Testis (tissue), 3 donors: Measurements from ENCODE around the gene SNX30. TPM values are rescaled to one million over a fixed set of nuclear protein-coding genes. Genes with fewer than 3 reads are reported as not detected.

ENCODE experiments used
- DNase-seq: peaks from one replicate; pipeline ENCODE4 v3.0.0-alpha.2; 2019
- H3K27ac ChIP-seq, 2 donors: fragments of 200-600 bp; sonication (generic); one replicate each; pipeline ENCODE4 v1.5.1; 2019
- H3K27me3 ChIP-seq: fragments of 200-600 bp; sonication (generic); one replicate; pipeline ENCODE4 v1.5.1; 2019
- H3K36me3 ChIP-seq: fragments of 200-600 bp; sonication (generic); one replicate; pipeline ENCODE4 v1.5.1; 2017; ENCODE audit warnings: low read depth; ENCODE audit errors: missing control alignments
- H3K4me1 ChIP-seq: fragments of 200-600 bp; sonication (generic); one replicate; pipeline ENCODE4 v1.5.1; 2019
- H3K4me3 ChIP-seq, 2 donors: fragments of 200-600 bp; sonication (generic); one replicate each; pipeline ENCODE4 v1.5.1; 2017 to 2019
- H3K9me3 ChIP-seq: fragments of 200-600 bp; sonication (generic); one replicate; pipeline ENCODE4 v1.5.1; 2017
- POLR2A ChIP-seq: fragments of 450-650 bp; IDR thresholded peaks from one replicate; pipeline ENCODE4 v1.6.1; 2017; ENCODE audit warnings: antibody characterized with exemption, mild to moderate bottlenecking, moderate library complexity
- WGBS, 2 donors: methylation state at CpG; one replicate each; pipeline ENCODE4 v1.1.5; 2018; 5-methylcytosine and 5-hydroxymethylcytosine counted together
- intact Hi-C: fragments of 100-400 bp; cut with DNase I; formaldehyde crosslinking; loops from one replicate; pipeline ENCODE4 v1.15.1; 2023; ENCODE audit warnings: low total_unique reads
- polyA plus RNA-seq: library from polyadenylated mRNA; stranded (reverse); fragments of 350-450 nt; fragmentation: Illumina TruSeq; extraction: RNeasy Lipid Tissue Mini Kit (QIAGEN cat#74804); gene quantifications from one replicate; pipeline ENCODE4 v1.2.3, GENCODE V29; 2014; ENCODE audit warnings: low read depth, low replicate concordance; ENCODE audit not compliant: insufficient read depth
- total RNA-seq, 2 donors: library from RNA; depleted of rRNA; stranded (reverse); fragments of >200 nt; gene quantifications; one replicate each; pipeline ENCODE4 v1.2.3, GENCODE V29; 2016
- TF ChIP-seq, protein P1 (sequence below), 3 experiments: fragments of 450-650 bp in 2 of 3; fragments of 200-600 bp in 1 of 3; sonication (generic) in 1 of 3; IDR thresholded peaks; one replicate each; pipeline ENCODE4 v1.5.1; 2016 to 2019; ENCODE audit warnings: antibody characterized with exemption in 3 of 3, mild to moderate bottlenecking in 2 of 3, moderate library complexity in 1 of 3

SNX30 gene
- total and polyA plus RNA-seq, 3 donors from 2014 or later, result 26.3 to 34.2 (median 34.1) TPM

DNA sequence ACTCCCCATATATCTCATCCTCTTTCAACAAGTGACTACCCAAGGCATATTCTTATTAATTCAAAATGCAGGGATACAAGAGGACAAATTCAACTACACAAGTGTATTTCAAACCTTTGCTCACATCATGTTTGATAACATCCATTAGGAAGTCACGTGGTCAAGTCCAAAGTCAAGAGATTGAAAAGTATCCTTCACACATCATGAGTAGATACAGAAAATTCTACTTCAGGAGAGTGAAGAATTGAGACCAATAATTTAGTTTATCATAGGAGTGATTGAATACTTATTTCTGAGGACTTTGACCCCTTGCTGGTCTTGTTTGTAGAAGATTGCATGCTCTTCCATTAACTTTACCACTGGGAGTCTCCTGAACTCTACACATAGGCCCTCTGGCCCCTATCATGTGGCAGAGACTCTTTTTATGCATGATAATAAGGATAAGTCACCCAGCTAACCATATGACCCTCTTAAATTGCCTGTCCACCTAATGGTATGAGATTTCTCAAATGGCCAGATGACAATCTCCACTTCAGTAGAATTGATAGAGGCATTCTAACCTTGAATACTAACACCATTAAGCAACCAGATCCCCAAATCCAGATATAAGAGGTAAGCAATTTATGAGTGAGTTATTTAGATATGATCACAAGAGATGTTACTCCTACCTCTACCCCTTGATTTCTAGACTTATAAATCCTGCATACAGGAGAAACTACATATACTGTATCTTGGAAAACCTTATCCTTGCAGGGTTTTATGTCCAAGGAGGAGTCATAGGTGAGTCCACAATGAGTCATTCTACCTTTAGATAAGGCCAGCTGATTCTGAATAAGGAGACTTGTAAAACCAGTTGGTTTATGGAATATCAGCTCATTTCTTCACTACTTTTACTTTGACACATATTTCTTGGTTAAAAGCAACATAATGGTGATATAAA is 166.8 kb downstream of the SNX30 start:
- intact Hi-C loops, result no loop called here
- DNase-seq, result no peak
- Histone ChIP-seq H3K9me3 (no peaks in the 10 kb centered on the region), H3K27ac (no peak overlapping the region), H3K4me3 (no peak overlapping the region), H3K4me1 (no peaks in the 10 kb centered on the region), H3K27me3 (no peaks in the 10 kb centered on the region), H3K36me3 (no peaks in the 10 kb centered on the region)
- 62 to 71% methylated on average over 1 of the region's 1 CpG for WGBS, 2 donors
- TF ChIP-seq, protein P1, sequence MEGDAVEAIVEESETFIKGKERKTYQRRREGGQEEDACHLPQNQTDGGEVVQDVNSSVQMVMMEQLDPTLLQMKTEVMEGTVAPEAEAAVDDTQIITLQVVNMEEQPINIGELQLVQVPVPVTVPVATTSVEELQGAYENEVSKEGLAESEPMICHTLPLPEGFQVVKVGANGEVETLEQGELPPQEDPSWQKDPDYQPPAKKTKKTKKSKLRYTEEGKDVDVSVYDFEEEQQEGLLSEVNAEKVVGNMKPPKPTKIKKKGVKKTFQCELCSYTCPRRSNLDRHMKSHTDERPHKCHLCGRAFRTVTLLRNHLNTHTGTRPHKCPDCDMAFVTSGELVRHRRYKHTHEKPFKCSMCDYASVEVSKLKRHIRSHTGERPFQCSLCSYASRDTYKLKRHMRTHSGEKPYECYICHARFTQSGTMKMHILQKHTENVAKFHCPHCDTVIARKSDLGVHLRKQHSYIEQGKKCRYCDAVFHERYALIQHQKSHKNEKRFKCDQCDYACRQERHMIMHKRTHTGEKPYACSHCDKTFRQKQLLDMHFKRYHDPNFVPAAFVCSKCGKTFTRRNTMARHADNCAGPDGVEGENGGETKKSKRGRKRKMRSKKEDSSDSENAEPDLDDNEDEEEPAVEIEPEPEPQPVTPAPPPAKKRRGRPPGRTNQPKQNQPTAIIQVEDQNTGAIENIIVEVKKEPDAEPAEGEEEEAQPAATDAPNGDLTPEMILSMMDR (IDR thresholded peaks at IDR 0.05), result no peak
- TF ChIP-seq POLR2A, result no peak

DNA sequence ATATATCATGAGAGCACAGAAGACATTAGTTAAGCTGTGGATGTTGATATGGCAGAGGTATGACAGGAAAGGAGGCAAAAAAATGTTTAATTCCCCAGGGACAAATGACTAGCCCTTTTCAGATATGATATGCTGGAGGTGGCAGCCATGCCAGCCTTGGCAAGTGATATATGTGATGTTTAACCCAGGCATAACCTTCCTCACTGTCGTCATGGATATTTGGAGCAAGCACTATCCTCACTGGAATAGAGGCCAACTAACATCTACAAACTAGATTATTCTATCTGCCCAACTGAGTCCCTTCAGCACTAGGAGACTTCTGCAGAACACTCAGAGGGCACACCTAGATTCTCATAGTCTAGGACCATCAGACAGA is 167.4 kb downstream of the SNX30 start:
- intact Hi-C loops, result no loop called here
- no peaks in the 10 kb centered on the region for H3K27me3 ChIP-seq
- WGBS, 2 donors, result 69 to 74% methylated on average over 1 of the region's 1 CpG

DNA sequence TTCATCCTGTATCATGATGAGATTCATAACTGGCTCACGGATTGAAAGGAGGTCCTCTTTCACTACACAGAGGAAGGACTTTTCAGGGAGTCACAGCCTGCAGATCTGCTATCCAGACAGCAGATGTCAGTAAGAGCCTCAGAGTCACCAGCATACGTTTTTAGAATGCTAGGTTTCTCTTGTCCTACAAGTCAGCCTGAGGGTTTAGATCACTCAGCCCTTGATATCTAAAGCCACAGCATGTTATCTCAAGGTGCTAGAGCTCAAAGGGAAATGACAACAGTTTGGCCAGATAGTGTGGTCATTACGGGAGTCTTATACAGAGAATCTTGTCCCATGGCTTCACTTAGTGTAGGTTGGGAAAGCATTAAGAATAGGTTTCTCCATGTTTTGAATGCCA is 171.0 kb downstream of the SNX30 start:
- Histone ChIP-seq H3K27me3 (no peaks in the 10 kb centered on the region), H3K4me1 (no peaks in the 10 kb centered on the region), H3K27ac (no peak overlapping the region), H3K9me3 (no peaks in the 10 kb centered on the region), H3K4me3 (no peak overlapping the region), H3K36me3 (no peaks in the 10 kb centered on the region)
- peak; percentile 40 for DNase-seq
- 27 to 32% methylated on average over 3 of the region's 3 CpGs for WGBS, 2 donors
- intact Hi-C loops, result no loop called here
- TF ChIP-seq, protein P1 (IDR thresholded peaks at IDR 0.05), result peak; percentile 20 to 33 (median 24)
- no peak for TF ChIP-seq POLR2A

More for the DNA sequence above, 167.4 kb downstream of the SNX30 start:
- Histone ChIP-seq H3K4me3 (no peak overlapping the region), H3K27ac (no peak overlapping the region), H3K4me1 (no peaks in the 10 kb centered on the region), H3K9me3 (no peaks in the 10 kb centered on the region), H3K36me3 (no peaks in the 10 kb centered on the region)
- DNase-seq, result no peak
- TF ChIP-seq, protein P1 (IDR thresholded peaks at IDR 0.05), result no peak
- TF ChIP-seq POLR2A, result no peak

Other genes starting within 250 kb of the SNX30 start
- 10 to 100 TPM; 18.5 to 21.7 TPM for gene INIP, start 32.6 kb upstream of the SNX30 start, total RNA-seq
- 16.1 TPM for gene INIP, start 32.6 kb upstream of the SNX30 start, polyA plus RNA-seq
- gene SLC46A2, start 140.1 kb downstream of the SNX30 start, total RNA-seq, result 1 to 10 TPM; 1.4 to 2.4 TPM
- gene SLC46A2, start 140.1 kb downstream of the SNX30 start, polyA plus RNA-seq, result 1.9 TPM